ENCODE results near the gene RPEL1.
"Not testable (repeated sequence)": the region's sequence is repeated elsewhere in the genome, so short reads cannot be mapped to it uniquely, and the experiment has no call there.

Gene RPEL1

DNA sequence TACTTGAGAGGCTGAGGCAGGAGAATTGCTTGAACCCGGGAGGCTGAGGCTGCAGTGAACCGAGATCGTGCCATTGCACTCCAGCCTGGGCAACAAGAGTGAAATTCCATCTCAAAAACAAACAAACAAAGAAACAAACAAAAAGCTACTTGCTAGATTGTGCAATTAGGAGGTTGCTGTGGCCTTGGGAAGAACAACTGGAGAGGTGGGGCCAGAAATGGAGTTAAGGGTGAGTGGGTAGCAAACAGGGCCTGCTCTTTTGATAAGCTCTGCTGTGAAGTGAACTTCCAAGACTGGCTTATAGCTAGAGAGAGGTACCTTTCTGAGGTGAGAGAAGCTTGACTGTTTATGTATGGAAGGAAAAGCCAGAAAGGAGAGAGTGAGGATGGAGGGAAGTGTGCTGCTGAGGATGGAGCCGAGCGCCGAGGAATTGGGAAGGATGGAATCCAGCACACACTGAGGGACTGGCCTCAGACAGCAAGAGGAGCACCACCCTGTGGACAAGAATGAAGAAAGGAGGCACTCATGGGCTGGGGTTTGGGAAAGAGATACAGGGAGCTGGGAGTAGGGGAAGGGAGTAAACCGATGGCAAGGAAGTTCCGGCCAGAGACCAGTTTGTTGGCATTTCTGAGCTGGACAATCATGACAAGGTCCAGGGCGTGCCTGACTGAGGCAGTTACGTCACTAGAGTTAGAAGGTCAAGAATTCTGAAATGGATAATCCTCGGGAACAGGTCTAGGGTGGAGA is 7.0 kb upstream of the RPEL1 start:
- DNase-seq, result no peak

DNA sequence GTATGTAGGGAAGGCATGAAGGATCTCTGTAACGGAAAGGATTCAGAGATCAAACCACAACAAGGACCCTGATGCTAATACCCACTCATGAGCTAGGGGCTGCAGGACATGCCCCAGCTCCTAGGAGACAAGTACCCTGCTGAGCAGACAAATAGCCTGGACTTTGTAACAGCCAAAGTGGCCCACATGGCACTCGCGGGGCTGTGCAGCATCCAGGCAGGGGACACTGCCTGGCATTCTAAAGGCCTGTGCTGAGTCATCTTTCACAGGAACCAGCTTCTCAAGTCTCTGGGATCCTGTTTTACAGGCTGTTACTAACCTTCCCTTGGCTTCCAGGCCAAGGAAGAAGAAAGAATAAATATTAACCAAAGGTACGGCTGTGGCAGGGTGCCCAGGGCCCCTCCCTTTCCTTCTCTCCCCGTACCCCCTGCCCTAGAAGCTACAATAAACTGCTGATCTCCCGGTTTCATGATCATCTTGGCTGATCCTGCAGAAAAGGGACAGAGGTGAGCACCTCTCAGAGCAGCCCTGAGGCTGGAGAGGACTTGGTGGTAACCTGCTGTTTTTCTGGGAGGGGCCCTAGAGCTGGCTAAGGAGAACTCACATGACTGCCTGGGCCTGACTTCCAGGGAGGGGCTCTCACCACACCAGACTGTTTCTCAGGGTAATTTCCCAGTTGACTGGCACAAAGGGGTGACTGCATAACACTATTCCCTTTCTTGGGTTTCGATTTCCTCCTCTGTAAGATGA is 4.2 kb upstream of the RPEL1 start:
- DNase-seq, result peak; percentile 19

DNA sequence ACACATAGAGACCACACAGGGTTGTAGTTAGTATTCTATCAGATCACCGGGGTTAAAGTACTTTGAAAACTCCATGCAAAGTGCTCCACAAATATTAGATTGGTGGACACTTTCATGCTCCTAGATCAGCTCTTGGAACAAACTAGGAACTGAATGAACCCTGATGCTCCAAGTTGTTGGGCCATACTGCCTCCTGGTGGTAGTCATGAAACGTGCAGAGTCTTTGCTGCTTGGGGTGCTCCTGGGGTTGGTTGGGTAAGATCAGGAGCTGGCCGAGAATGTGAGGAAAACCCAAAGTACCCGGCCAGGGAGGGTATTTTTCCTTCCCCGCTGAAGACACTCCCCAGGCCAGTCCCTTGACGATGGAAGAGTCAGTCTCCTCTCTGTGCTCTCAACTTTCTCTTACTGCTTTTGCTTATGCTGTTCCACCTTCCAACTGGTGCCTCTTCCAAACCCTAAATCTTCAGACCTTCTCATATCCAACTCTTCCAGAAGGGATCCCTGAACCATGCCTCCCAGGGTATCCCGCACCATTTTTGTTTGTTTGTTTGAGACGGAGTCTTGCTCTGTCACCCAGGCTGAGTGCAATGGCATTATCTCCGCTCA is 918 bp upstream of the RPEL1 start:
- peak; percentile 61 for DNase-seq

DNA sequence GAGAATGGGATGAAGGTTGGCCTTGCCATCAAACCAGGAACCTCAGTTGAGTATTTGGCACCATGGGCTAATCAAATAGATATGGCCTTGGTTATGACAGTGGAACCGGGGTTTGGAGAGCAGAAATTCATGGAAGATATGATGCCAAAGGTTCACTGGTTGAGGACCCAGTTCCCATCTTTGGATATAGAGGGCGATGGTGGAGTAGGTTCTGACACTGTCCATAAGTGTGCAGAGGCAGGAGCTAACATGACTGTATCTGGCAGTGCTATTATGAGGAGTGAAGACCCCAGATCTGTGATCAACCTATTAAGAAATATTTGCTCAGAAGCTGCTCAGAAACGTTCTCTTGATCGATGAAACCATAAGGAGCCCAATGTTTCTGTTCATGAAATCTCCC is 637 bp downstream of the RPEL1 start:
- DNase-seq, result no peak

DNA sequence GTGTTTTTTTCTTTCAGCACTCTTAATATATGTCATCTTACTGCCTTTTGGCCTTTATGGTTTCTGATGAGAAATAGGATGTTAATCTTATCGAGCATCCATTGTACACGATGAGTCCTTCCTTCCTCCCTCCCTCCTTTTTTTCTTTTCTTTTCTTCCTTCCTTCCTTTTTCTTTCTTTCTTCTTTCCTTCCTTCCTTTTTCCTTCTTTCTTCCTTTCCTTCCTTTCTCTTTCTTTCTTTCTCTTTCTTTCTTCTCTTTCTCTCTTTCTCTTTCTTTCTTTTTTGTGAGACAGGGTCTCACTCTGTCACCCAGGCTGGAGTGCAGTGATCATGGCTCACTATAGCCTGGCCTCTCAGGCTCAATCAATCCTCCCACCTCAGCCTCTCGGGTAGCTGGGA is 8.4 kb downstream of the RPEL1 start:
- DNase-seq, result no peak

DNA sequence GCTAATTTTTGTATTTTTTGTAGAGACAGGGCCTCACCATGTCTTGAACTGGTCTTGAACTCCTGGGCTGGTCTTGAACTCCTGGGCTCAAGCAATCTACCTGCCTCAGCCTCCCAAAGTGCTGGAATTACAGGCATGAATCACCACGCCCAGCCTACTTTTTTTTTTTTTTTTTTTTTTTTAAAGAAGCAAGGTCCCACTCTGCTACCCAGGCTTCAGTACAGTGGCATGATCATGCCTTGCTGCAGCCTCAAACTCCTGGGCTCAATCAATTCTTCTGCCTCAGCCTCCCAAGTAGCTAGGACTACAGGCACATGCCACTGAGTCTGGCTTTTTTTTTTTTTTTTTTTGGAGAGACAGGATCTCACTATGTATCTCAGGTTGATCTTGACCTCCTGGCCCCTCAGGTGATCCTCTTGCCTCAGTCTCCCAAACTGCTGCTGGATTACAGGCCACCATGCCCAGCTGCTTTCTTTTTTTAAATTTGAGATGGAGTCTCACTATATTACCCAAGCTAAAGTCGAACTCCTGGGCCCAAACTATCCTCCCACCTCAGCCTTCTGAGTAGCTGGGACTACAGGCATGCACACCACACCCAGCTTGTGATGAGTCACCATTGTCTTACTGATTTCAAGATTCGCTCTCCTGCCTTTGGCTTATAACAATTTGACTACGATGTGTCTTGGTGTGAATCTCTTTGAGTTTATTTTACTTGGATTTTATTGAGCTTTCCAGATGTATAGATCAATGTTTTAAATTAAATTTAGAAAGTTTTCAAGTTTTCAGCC is 9.0 kb downstream of the RPEL1 start:
- DNase-seq, result no peak

DNA sequence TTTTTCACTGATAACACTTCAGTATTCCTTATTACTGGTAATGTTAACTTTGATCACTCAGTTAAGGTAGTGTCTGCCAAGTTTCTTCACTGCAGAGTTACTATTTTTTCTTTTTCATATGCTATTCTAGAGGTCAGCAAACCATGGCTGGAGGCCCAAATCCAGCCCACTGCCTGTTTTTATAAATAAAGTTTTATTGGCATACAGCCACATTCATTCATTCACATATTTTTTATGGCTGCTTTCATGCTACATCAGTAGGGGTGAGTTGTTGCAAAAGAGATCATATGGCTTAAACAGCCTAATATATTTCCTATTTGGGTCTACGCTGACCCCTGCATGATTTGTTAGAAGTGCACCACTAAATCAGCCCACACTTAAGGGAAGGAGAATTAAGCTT is 10.9 kb downstream of the RPEL1 start:
- DNase-seq, result no peak

DNA sequence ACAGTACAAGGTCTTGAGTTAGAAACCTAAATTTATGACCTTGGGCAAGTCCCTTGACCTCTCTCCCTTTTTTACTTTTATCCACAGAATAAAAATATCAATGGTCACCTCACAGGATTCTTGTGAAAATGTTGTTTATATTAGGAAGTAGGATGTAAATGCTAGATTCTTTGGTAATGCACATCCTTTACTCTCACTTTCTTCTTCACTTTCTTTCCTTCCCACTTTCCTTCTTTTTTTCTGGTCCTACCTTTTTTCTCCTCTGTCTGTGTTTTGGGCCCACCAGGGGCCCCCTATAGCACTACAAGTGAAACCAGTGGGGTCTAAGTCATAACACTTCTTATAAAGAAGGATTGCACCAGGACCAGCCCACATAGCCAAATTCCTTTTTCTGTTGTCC is 12.1 kb downstream of the RPEL1 start:
- no peak for DNase-seq

DNA sequence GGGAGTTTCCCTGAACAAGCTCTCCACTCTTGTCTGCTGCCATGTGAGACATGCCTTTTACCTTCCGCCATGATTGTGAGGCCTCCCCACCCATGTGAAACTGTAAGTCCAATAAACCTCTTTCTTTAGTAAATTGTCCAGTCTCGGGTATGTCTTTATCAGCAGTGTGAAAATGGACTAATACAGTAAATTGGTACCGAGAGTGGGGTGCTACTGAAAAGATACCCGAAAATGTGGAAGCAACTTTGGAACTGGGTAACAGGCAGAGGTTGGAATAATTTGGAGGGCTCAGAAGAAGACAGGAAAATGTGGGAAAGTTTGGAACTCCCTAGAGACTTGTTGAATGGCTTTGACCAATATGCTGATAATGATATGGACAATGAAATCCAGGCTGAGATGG is 13.2 kb downstream of the RPEL1 start:
- not testable (repeated sequence) for DNase-seq

DNA sequence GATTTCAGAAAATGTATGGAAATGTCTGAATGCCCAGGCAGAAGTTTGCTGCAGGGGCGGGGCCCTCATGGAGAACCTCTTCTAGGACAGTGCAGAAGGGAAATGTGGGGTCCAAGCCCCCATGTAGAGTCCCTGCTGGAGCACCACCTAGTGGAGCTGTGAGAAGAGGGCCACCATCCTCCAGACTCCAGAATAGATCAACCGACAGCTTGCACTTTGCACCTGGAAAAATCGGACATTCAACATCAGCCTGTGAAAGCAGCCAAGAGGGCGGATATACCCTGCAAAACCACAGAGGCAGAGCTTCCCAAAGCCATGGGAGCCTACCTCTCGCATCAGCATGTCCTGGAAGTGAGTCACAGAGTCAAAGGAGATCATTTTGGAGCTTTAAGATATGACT is 14.3 kb downstream of the RPEL1 start:
- DNase-seq, result no peak

DNA sequence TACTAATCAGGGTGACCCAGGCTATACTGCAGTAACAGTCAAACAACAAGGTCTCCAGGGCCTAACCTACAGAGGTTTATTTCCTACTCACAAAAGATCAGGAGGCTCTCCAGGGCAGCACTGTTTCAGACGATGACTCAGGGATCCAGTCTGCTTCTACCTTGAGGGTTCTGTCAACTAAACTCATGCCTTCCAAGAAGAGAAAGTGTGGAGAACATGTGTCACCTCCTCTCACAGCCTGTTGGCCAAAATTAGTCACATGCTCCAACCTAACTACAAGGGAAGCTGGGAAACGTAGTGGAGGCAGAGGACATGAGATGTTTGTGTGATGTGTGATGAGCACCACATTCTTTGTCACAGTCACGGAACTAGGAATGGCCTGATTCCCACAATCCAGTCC is 16.5 kb downstream of the RPEL1 start:
- DNase-seq, result no peak

DNA sequence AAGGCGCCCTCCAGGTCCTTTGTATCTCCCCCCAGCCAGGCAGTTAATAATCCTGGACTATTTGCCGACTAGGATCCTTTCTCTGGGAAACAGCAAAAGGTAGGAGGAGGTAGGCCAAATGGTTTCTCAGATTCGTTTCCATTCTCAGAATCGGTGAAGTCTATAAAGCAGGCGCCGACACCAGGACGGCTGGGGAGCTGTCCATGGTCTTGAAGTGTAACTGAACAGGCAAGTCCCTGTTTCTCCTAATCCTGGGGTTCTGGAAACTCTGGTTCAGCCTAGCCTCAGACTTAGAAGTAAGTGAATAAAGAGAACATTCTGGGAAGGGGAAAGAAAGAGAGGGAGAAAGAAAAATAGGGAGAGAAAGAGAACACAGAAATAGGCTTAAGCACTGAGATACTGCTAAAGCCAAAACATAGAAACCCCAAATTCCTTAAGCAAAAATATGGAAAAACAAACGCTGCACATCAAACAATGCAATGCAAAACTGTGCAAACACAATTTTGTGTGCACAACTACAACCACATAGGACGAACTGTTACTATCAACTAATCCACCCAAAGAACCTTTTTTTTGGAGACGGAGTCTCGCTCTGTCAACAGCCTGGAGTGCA is 20.1 kb downstream of the RPEL1 start:
- no peak for DNase-seq

DNA sequence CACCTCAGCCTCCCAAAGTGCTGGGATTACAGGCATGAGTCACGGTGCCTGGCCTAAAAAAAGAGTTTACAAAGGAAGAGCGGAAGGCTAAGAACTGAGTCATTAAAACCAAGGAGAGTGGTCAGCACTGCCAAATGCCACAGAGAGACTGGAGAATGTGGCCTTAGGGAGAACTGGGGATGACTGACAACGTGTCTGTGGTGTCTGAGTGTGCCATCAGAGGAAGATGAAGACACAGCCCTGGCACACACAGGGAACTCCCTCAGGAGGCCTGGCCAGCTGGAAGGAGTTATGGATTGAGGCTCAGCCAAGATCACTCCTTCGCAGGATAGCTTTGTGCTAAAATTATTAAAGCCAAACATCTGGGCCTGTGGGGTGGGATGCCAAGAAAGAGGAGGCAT is 27.4 kb downstream of the RPEL1 start:
- DNase-seq, result no peak

DNA sequence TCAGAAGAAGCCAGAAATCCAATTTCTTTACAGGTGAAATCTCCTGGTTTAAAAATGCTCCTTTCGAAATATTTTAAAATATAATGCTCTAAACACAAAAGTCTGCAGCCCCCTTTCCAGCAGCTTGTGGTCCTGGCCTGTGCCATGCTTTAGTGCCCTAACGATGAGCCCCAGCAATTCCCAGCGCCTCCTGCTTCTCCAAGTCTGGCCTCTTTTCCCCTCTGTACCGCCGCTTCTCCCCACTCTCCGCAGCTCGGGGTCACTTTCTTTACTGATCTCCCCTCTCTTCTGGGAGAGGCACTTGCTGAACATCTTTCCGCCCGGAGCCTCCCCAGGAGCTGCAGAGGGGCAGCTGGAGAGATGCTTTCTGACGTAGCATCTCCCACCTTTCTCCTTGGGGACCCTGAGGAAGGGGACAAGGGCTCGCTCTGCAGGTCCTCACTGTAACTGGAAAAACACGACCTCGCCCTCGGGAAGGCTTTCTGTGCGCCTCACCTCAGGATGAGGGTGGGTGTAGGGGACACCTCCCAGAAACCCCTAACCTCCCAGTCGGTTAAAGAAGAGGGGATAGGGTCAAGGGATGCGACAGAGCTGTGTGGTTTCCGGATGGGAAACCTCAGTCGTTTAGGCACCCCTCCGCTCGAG is 30.7 kb downstream of the RPEL1 start:
- no peak for DNase-seq

DNA sequence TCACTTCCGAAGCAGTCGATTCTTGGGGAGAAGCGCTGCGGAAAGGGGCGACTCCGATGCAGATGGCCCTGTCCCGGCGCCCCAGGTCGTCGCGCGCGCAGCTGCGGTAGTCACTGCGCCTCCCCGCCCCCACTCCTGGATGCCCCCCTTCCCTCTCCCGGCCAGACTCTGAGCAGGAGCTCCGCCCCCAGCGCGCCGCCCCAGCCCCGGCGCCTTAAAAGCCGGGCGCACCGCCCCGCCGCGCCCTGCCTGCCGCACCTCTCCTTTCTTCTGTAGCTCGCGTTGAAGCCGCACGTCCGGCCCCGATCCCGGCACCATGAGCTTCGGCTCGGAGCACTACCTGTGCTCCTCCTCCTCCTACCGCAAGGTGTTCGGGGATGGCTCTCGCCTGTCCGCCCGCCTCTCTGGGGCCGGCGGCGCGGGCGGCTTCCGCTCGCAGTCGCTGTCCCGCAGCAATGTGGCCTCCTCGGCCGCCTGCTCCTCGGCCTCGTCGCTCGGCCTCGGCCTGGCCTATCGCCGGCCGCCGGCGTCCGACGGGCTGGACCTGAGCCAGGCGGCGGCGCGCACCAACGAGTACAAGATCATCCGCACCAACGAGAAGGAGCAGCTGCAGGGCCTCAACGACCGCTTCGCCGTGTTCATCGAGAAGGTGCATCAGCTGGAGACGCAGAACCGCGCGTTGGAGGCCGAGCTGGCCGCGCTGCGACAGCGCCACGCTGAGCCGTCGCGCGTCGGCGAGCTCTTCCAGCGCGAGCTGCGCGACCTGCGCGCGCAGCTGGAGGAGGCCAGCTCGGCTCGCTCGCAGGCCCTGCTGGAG is 31.4 kb downstream of the RPEL1 start, which contains the start of gene INA:
Gene INA, plus strand, starts transcription at position 243 of the 817 bp plus-strand sequence. Its CDS starts 74 bp downstream, at position 317.
- no peak for DNase-seq

DNA sequence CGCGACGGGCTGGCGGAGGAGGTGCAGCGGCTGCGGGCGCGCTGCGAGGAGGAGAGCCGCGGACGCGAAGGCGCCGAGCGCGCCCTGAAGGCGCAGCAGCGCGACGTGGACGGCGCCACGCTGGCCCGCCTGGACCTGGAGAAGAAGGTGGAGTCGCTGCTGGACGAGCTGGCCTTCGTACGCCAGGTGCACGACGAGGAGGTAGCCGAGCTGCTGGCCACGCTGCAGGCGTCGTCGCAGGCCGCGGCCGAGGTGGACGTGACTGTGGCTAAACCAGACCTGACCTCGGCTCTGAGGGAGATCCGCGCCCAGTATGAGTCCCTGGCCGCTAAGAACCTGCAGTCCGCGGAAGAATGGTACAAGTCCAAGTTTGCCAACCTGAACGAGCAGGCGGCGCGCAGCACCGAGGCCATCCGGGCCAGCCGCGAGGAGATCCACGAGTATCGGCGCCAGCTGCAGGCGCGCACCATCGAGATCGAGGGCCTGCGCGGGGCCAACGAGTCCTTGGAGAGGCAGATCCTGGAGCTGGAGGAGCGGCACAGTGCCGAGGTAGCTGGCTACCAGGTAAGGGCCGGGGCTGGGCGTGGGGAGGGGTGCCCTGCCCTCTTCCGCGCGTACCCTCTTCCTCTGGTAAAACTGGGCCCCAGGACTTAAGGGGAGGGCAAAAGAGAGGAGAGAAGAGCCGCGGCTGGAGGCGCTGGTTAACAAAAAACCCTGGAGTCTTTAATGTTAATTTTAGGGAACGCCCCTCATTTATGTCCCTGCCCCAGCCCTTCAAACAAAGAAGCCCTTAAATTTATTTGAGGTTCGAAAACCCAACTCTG is 32.2 kb downstream of the RPEL1 start:
- no peak for DNase-seq

DNA sequence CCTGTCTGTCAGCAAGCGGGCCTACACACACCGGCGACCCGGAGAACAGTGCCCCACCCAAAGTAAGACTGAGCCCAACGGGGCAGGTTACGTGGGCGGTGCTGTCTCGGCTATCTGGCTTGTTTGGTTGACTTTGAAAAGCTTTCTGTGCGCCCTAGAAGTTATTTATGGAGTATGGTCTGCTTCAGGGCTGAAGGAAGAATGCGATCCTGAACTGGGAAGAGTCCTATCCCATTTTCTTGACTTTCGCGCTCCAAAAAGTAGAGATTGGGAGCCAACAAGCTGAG is 32.8 kb downstream of the RPEL1 start:
- no peak for DNase-seq

DNA sequence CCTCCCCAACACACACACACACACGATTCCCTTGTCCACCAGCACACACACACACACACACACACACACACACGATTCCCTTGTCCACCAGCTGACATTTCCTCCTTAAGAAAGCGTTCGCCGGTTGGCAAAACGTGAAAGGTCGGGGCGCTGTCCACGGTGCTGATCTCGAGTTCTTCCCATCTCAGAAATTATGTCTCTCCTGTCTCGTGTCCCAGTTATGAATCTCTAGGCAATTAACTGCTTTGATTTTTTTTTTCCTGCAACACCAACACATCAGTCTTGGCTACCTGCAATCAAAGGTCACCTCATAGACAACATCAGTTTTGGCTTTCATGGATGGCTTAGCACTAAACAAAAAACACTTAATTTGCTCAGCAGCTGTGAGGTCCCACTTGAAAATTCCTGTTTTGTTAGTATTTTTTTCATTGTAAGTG is 33.2 kb downstream of the RPEL1 start:
- DNase-seq, result no peak

DNA sequence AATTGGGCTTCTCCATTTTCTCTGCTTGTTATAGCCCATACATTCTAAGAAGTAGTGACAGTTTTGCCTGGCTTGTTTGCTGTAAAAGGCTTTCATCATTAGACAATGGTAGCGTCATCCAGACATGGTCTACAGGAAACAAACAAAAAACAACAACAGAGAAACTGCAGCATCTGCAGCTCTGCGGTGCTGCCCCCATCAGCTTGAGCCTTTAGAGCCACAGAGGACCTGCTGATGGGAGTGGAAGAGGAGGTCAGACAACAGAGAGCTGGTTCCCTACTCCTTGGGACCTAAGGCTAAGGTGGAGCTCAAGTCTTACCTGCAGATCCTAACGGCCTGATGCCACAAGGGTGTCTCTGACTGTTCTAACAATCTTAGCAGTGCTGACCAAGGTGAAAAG is 34.3 kb downstream of the RPEL1 start:
- no peak for DNase-seq

DNA sequence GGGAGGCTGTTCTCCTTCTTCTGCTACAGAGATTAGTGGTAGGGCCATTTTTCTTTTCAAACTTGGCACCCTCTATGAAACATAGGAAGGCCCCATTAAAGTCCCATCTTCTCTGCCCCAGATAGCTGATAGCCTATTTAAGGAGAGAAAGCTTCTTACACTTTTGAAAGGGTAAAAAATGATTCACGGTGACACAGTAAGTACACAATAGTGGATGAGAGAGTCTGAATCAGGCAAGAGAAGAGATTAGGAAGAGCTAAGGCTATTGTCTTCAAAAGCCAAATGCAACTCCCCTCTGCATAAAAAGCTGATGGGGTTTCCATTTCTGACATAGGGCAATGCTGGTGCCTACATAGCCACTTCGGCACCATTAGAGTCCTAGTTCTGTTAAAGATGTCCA is 34.8 kb downstream of the RPEL1 start:
- no peak for DNase-seq

DNA sequence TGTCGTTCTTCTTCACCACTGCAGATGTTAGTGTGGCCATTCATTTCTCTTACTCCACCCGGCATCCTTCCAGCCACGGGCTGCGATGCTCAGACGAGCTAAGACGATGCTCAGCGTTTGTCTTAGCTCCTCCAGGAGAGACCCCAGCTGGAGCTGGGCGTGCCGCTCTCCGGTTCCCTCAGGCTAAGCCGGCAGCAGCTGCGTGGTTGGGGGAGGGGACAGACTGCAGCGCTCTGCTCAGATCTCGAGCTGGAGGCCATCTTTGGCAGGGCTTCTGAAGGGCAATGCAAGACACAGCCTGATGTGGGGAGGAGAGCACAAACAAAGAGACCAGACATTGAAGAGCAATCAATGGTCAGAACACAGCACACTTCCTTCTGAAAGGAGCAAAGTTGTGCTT is 36.1 kb downstream of the RPEL1 start:
- no peak for DNase-seq
